HK-2 (cell line): ENCODE results near the gene MYH10.

ENCODE experiments used
- DNase-seq: peaks from one replicate; pipeline ENCODE4 v3.0.0-alpha.2; 2018; ENCODE audit not compliant: unreplicated experiment

Gene MYH10

DNA sequence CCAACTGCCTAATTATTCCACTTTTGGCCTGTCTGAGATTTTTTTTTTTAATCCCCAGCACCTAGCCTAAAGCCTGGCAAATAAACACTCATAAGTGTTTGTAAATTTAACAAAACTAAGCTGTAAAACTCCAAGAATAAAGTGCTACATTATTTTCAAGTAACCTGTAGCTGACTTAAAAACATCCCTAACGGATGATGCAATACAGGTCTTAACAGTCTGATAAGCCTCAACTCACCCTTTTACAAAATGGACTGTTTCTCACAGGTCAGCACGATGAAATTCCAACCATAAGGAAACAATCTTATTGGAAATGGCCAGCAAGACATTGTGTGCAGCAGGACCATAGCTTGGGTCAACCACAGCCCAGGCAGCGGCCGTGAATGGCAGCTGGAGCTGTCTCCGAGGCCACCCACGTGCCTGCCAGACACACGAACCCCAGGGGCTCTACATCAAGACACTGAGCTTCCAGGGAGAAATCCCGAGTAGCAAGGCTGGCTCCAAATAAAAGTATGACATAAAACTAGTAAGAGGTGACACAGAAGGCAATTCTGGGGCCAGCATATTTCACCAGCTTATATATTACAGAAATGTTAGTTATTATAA is 135.9 kb downstream of the MYH10 start:
- no peak for DNase-seq

DNA sequence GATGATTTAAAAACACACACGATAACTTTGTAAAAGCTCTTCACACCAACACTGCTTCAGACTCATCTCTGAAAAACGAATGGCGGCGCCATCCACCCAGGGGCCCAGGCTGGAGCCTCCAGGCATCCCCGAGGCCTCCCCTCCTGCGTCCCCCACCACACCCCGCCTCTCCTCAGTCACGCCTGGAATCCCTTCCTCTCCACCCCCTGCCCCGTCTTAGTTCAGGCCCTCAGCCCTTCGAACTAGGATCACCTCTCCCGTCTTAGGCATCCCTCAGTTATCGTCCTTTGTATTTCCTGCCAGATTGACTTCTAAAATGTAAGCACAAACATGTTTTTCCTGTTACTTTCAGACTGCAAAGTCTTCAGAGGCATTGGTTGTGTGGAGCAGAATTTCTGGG is 136.5 kb downstream of the MYH10 start:
- no peak for DNase-seq

DNA sequence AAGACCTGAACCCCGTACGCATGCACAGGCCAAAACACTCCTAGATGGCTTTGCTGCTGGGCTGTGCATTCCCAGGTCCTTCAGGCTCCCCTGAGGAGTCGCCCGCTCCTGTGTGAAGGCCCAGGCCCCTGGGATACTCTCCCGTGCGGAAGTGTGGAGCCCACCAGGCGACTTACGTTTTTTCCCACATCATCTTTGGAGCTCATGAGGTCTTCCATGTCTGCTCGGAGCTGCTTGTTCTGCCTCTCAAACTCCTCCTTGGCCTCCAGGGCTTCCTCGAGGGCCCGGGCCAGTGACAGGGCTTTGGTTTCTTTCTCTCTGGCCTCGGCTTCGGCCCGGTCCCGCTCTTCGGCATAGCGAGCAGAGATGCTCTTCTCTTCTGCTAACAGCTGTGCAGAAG is 138.4 kb downstream of the MYH10 start:
- DNase-seq, result no peak

DNA sequence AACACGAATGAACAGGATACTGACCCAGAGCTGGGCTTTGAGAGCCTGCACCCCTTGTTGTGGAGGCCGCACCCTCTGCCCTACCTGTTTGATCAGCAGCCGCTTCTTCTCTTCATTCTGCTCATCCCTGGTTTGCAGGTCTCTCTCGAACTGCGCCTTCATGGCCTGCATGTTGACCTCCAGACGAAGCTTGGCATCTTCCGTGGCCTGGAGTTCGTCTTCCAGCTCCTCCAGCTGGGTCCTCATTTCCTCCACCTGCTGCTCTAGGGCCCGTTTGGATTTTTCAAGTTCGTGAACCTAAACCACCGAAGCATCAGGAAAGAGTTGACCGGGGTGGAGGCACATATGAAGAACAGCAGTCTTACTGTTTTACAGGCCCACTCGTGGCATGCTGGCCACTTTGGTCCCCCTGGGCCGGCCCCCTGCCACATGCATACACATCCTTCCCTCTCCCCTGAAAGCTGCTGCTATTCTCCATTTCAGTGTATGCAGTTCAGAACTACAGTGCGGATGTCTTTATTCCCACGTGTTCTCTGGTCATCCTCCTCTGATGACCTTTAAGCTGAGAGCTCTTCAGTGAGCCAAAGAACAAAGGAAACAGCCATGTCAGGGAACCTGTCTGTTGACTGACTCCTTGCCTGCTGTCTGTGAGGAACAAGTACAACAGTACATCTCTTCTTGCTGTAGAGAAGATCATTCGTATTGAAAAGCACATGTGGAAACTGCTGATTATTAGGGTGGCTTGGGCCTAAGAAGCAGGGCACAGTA is 140.1 kb downstream of the MYH10 start:
- no peak for DNase-seq

DNA sequence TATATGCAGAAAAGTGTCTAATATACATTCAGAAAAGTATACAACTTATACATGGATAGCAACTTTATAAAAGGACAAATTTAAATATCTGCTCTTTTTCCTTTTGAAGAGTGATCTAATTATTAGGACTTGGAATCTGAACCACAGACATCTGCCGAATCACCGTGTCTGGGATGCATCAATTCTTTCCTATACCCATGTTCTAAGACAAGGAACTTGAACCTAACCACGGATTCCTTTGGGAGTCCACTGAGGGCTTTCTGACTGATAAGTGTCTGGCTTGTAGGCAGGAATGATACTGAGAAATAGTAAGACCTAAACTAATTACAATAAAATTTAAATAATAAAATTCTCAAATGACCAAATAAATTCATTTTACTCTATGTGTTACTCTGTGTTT is 140.7 kb downstream of the MYH10 start:
- DNase-seq, result no peak

DNA sequence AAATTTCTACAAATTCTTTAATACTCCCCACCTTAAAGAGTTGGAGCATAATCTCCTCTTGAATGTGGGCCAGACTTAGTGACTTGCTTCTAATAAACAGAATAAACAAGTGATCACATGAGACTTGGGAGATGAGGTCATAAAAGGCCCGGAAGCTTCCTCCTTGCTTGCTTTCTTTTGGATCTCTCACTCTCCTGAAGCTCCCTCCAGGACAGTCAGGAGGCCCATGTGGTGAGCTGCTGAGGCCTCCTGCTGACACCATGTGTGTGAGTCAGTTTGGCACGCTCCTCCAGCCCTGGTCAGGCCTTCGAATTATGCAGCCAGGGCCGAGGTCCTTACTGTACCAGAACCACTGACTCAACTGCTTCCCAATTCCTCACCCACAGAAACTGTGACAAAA is 141.6 kb downstream of the MYH10 start:
- peak; percentile 70 for DNase-seq

DNA sequence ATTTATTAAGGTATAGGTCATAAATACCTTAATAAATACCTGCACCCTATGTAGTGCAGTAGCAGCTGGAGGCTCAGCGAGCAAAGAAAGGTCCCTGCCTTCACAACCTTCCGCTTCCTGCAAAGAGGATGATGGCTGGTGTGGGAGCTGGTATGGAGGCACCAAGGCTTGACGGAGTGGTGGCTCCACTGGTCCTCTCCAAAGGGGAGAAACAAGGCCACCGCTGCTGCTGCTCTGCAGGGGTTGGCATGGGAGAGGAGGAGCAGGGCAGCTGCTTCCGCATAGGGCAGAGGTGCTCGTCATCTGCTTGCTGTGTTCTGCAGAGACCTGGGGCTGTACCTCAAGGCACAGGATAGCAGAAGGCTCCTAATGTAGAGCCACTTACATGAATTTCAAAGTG is 142.0 kb downstream of the MYH10 start:
- no peak for DNase-seq

DNA sequence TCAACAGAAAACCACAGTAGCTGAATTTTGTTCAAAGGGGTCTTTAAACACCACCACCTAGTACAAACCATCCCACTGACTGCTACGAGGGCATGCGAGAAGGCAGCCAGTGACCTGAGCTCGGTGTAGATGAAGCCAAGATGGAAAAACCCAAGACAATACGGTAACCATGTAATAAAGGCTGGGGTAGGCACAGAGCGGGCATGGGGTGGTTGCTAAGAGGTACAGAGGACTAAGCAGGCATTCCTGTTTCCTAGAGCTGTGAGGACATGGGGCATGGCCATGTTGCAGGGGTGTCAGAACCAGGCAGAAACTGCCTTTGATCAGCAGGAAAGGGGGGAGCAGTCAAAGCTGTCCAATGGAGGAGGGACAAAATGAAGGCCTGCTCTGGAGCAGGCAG is 142.8 kb downstream of the MYH10 start:
- DNase-seq, result no peak

DNA sequence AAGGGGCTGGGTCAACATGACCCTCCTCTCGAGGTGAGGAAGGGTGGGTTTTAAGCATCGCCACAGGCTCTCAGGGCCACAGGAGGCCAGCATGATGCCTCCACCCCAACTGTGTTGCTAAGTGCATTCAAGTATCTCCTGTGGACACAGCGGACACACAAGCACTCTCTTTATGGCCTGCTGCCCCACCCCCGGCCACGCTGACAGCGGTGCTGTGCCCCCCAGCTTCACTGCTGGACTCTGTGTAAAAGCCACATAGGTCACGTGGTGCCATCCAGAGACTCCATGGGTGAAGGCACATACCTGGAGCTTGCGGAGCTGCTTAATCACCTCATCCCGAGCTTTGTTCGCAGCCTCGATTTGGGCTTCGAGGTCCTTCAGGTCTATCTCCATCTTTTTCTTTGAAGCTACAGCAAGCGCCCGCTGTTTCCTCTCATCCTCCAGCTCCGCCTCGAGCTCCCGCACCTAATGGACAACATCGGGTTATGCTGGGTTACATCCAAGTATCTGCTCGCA is 143.3 kb downstream of the MYH10 start:
- no peak for DNase-seq

DNA sequence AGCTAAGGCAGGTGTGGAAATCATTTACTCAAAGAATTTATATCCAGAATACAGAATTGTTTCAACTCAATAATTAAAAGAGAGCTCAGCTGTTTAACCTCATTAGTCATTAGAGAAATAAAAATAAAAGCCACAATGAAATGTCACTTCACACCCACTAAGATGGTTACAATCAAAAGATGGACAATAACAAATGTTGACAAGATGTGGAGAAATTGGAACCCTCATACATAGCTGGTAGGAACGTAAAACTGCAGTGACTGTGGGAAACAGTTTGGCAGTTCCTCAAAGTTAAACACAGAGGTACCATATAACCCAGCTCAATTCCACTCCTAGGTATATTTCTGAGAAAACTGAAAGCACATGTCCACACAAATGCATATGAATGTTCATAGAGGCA is 145.0 kb downstream of the MYH10 start:
- DNase-seq, result no peak

DNA sequence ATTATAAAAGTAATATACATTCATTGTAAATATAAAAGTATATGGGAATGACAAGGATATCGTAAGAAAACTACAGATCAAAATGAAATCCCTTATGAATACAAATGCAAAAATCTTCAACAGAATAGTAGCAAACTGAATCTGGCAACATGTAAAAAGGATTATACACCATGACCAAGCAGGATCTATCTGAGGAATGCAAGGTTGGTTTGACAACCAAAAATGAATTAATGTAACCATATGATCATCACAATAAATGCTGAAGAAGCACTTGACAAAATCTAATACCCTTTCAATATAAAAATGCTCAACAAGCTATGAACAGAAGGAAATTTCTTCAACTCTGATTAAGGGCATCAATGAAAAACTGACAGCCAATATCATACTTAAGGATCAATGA is 146.1 kb downstream of the MYH10 start:
- no peak for DNase-seq

DNA sequence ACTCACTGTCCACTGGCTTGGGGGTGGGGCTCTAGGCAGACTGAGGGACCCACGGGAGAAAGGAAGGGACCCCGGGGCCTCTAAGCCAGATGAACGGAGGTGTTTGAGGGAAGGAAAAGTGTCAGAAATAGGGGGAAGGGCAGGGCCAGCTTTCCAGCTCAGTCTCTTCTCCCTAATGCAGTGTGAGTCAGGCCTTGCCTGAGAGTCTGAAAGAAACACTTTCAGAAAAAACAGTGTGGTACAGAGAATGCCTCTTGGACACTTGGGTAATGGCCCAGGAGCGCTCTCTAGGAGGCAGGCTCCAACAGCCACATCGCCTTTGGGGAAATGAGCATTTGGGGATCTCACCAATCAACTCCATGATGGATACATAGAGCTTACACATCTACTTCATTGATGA is 148.0 kb downstream of the MYH10 start:
- no peak for DNase-seq

DNA sequence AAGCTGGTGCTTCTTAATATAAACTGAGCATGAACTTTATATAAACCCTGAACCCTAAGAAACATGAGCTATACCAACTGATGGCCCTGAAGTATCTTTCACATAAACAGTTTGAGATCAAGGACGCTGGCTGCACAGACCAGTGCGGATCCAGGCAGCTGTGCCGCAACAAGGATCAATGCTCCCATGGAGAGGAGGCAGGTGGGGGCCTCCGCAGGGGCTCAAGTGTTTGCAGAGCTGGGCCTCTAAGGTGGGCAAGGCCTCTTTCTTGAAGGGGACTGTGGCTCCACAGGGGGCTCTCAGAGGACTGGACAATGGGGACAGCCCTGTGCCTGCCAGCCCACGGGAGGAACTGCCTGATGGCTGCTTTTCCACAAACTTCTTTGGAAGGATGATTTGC is 148.8 kb downstream of the MYH10 start:
- no peak for DNase-seq

DNA sequence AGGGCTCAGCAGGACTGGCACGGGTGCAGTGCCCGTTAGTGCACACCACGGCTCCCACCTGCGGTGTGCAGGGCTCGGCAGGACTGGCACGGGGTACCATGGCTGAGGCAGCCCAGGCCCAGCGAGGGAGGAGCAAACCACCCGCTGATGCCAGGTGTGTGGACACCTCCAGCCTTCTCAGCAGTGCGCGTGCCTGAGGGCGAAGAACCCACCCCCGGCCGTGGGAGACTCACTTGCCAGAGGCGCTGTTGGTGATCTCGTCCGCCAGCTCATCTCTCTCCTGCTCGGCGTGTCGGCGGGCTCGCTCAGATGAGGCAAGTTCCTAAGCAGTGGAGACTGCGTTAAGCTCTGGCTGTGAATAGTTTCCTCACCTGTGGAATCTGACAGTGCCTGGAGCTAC is 149.4 kb downstream of the MYH10 start:
- DNase-seq, result no peak

DNA sequence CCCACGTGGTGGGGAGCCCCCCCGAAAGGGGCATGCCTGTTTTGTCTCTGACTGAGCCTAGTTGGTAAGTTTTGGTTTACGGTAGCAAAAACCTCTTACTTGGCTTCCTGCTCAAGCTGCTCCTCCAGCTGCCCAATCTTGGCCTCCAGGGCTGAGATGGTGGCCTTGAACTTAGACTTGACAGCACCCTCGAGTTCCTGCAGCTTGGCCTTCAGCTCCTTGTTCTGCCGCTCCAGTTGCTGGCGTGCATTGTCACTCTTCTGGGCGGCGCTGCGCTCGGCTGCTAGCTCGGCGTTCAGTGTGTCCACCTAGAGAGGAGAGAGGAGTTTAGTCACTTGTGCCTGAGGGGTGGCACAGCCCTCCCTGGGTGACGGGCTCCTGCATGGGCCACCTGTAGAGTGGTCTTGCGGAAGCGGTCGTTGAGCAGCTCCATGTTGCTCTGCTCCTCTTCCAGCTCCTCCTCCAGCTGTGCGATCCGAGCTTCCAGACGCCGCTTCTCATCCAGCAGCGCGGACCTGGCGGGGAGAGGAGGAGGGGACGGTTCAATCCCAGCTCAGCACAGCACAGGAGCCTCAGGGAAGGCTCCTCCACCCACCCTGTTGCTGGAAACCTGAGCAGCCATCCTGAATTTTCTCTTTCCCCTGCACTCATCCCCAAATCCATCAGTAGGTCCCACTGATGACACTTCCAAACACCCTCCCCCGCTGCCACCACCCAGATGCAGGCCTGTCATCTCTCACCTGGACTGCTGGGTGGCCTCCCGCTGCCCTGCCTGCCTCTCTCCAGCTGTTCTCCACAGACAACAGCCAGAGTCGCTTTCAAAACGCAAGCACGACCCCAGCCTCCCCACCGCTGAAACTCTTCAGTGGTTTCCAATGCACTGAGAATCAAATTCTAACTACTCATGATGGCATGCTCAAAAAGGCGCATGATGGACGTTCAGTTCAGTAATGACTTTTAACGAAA is 150.2 kb downstream of the MYH10 start:
- no peak for DNase-seq

DNA sequence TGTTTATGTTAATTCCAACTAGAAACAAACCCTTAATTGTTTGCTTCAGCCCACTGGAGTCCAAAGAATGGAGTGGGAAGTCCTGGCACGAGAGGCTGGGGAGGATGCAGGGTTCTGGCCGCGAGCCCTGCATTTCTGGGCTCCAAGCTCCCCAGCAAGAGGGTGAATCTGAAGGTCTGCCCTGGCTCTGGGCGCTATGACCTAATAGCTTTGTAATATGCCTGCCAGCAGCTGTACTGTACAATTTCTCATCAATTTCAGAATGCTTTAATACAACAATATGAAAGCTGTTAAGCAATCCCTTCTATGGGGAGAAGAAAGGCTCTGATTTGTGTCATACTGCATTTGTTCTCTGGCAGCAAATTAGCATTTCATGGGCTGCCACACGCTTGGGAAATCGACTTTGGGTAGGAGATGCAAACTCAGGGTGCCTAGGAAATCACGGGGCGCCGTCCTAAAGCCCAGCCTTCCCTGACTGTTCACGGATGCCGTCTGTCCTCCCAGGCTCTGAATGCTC is 151.0 kb downstream of the MYH10 start:
- DNase-seq, result no peak

DNA sequence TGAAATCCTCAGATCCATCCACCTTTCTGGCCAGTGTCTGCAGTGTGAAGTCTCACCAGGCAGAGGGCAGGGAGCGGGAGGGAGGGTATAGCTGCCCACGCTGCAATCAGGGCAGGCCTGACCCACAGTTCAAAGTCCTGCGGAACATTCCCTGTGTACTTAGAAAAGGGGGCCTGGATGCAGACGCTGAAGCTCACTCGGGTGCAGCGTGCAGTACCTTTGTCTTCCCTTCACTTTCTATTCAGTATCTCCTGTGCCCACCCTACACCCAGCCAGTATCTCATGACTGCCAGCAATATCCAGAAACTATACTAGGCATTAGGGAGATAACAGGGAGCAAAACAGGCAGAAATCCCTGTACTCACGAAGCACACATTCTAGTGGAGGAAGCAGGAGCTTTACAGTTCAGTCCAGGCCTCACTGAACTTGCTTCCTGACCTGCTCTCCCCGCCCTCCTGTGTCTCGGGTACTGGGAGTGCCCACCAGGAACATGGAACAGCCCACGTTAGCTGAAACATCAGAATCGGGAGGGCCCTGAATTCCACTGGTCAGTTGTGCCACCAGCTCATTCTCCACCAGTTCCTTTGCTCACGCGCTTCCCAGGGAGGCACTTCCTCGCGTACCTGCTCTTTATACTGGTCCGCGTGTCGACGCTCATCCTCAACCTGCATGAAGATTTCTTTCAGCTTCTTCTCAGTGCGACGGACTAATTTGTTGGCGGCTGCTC is 152.6 kb downstream of the MYH10 start:
- no peak for DNase-seq

DNA sequence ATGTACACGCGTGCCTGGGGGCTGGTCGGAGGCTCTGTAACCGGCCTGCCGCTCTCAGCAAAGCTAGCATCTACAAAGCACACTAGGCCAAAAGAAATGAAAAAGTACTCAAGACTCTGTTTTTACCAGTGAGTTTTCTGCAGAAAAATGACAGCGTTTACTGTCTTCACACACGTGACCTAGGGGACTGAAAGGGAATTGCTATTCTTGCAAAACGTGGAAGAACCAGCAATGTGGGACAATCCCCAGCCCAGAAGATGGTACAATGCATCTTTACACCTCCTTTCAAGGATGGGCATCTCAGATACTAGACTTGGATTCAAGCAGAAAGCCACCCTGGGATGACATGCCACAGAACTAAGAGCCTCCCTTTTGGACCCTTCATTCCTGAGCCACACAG is 153.4 kb downstream of the MYH10 start:
- DNase-seq, result no peak

DNA sequence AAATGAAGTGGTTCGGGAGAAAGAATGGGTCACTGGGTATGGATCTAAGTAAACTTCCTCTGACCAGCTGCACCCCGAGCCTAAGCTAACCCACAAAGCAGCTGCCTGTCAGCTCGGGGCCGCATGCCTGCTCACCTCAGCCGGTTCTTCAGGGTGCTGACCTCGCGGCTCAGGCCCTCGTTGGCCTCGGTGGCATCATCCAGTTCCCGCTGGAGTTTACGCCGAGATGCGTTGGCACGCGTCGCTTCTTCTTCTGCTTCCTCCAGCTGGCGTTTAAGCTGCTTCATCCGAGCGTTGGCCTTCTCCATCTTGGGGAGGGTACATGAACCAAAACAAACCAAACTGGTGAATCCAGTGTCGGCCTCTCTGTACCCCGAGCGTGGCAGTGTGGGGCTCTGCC is 153.8 kb downstream of the MYH10 start:
- no peak for DNase-seq

DNA sequence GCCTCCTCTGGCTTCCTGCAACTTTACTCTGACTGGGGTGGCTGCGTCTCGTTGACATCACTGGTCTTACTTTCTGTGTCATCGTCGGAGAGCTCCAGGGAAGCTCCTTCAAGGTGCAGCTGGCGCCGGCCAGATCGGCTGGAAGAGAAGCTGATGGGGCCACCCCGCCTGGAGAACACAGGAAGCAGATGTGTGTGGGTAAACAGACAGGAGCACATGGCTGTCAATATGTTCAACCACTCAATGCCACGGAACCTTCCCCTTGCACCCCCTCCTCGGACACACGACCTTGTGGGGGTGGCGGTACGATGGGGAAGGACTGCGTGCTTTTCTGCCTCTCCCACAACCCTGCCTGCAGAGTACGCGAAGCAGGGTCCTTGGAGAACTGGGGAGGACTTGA is 154.7 kb downstream of the MYH10 start:
- no peak for DNase-seq

DNA sequence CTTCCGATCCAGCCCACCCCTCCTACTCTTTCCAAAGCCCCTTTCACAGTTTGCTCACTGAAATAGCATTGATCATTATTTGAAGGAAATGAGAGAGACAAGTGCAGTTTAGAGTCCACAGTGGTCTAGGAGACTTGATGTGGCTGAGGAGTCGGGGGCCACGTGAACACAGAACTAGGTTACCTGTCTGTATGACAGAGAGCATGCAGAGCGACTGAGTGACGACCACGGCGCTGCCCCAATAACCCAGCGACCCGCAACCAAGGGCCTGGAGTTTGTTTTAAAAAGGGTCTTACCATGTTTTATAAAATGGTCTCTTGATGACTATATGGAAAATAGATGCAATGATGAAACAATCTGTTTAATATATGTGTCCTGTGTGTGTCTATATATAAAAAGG is 155.3 kb downstream of the MYH10 start:
- DNase-seq, result no peak

DNA sequence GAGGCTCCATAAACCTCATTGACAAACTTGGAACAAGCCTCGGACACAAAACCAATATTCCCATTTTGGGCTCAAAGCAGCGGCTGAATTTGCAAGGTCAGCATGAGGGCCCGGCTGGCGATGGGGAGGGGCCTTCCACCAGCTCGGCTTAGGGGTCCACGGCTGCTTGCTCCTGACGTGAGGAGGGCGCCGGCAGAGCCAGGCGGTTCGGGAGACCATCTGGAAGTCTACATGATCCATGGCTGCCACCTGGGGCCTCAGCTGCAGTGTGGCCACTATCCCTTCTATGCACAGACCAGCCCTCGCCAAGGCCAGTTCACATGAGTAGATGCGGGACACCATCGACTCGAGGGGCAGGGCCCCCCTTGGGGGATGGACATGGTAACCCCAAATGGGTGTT is 155.7 kb downstream of the MYH10 start:
- no peak for DNase-seq
